Chondrocyte (in vitro differentiated cells): ENCODE measurements around the gene COL6A2. TPM values are rescaled to one million over a fixed set of nuclear protein-coding genes. Genes with fewer than 3 reads are reported as not detected.

Experiments
- DNase-seq: peaks from one replicate; pipeline ENCODE4 v3.0.0; 2021; ENCODE audit warnings: mixed read lengths, low spot score
- H3K27ac Mint-ChIP-seq: one replicate; pipeline ENCODE4 v1.8.0; 2021; ENCODE audit warnings: mild to moderate bottlenecking, moderate library complexity, mixed read lengths; ENCODE audit not compliant: unreplicated experiment
- H3K27me3 Mint-ChIP-seq: 2 replicates; pipeline ENCODE4 v1.8.0; 2021; ENCODE audit warnings: low read depth, mixed read lengths
- H3K36me3 Mint-ChIP-seq: 2 replicates; pipeline ENCODE4 v1.8.0; 2021; ENCODE audit warnings: low read depth, mixed read lengths
- H3K4me1 Mint-ChIP-seq: 2 replicates; pipeline ENCODE4 v1.8.0; 2021; ENCODE audit warnings: low read depth, mild to moderate bottlenecking, mixed read lengths
- H3K4me3 Mint-ChIP-seq: one replicate; pipeline ENCODE4 v1.8.0; 2021; ENCODE audit warnings: mild to moderate bottlenecking, moderate library complexity, mixed read lengths; ENCODE audit not compliant: unreplicated experiment
- H3K9me3 Mint-ChIP-seq: 2 replicates; pipeline ENCODE4 v1.8.0; 2021; ENCODE audit warnings: low read depth, mixed read lengths
- CTCF ChIP-seq: fragments of 200-600 bp; sonication (generic); IDR thresholded peaks from 2 replicates; pipeline ENCODE4 v1.5.0; 2021; ENCODE audit warnings: antibody characterized with exemption, mild to moderate bottlenecking, moderate library complexity
- total RNA-seq: library from RNA; stranded (reverse); gene quantifications from 3 replicates; pipeline ENCODE4 v1.2.1, GENCODE V29; 2021

Gene COL6A2
- total RNA-seq, 1 donor from 2014 or later = 1,646 TPM

GRCh38 chr21:46149205-46149901 is 51.4 kb downstream of the COL6A2 start:
- H3K36me3 Mint-ChIP-seq = no peaks in the 10 kb centered on the region
- no peaks in the 10 kb centered on the region for H3K9me3 Mint-ChIP-seq
- TF ChIP-seq CTCF = no peak
- no peak overlapping the region for H3K27ac Mint-ChIP-seq
- no peaks in the 10 kb centered on the region for H3K27me3 Mint-ChIP-seq
- H3K4me3 Mint-ChIP-seq = no peak overlapping the region
- peak; percentile 80 for DNase-seq
- peaks cover 2% of the 10 kb centered on the region for H3K4me1 Mint-ChIP-seq

DNA sequence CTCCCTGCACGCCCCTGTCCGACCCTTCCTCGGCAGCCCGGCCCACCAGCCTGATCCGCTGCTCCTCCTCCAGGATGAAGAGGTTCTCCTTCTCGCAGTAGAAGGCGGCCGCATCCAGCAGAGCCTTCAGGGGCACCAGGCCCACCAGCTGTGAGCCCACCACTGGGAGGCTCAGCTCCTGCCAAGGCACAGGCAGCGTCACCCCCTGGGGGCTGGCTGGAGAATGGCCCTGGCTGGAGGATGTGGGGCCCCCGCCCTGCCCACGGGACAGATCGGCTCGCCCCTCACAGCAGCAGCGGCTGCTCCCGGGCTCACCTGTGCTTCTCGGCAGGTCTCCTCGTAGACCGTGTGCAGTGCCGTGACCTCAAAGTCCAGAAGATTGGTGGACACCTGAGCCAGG is 52.2 kb downstream of the COL6A2 start:
- Mint-ChIP-seq H3K27ac (no peak overlapping the region), H3K36me3 (no peaks in the 10 kb centered on the region), H3K4me1 (no peaks in the 10 kb centered on the region), H3K27me3 (no peaks in the 10 kb centered on the region), H3K9me3 (no peaks in the 10 kb centered on the region), H3K4me3 (no peak overlapping the region)
- peak; percentile 93 for DNase-seq
- TF ChIP-seq CTCF = no peak

DNA sequence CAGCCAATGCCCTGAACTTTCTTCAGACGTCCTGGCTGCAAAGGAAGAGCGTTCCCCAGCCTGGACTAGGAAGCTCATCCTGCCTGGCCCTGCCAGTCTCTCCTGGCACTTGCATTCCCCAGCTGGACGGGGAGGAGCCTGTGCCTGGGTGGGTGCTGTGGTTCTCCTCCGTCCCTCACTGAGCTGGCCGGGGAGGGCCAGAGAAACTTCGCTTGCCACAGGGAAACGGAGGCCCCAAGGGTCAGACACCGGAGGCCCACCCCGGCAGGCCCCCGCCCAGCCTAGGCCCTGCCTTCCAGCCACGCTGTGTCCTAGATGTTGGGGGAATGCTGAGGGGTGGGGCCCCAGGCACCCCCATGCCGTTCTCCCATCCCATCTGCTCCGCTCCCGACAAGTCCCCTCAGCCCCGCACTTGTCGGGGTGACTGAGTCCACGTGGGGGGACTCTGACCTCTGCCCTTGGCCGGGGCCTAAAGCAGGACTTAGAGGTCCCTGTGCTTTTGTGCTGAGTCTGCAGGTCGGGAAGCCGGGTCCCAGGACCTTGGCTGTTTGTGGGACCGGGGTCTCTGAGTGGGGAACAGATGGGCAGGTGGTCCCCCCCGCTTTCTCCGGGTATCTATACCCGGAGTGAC is 52.7 kb downstream of the COL6A2 start:
- Mint-ChIP-seq H3K27ac (no peak overlapping the region), H3K36me3 (no peaks in the 10 kb centered on the region), H3K9me3 (no peaks in the 10 kb centered on the region), H3K4me3 (no peak overlapping the region), H3K4me1 (no peaks in the 10 kb centered on the region), H3K27me3 (no peaks in the 10 kb centered on the region)
- TF ChIP-seq CTCF = no peak
- DNase-seq = peak; percentile 76

DNA sequence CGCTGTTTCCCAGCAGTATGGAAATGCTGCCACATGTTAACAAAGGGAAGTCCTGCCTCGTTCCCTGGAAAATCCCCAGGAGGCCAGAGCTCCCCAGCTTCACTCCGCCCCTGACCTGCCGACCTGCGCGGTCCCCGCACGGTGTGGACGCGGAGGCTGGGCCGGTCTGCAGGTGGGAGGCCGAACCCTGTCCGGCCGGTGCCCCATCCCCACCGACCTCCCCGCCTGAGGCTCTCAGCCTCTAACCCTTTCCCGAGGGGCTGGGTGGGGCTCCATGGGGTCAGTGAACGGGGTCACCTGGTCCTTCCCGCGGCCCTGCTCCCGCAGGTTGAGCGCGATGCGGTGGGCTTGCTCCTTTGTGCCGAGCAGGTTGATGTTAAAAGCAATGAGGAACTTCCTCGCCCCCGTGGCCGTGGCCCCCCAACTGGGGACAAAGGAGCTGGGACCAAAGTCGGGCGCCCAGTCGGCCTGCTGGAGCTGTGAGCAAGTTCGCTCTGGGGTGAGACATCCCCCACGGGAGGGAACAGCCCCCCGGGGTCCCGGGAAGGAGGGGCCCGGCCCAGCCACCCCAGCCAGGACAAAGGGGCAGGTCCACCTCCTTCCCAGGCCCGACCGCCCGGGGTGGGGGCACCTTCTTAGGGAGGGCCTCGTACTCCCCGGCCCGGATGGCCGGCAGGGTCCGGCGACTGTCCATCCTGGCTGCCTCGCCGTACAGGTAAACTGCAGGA is 53.5 kb downstream of the COL6A2 start:
- no peak for TF ChIP-seq CTCF
- H3K27ac Mint-ChIP-seq = no peak overlapping the region
- H3K27me3 Mint-ChIP-seq = no peaks in the 10 kb centered on the region
- no peaks in the 10 kb centered on the region for H3K9me3 Mint-ChIP-seq
- peak; percentile 92 for DNase-seq
- no peaks in the 10 kb centered on the region for H3K4me1 Mint-ChIP-seq
- no peaks in the 10 kb centered on the region for H3K36me3 Mint-ChIP-seq
- no peak overlapping the region for H3K4me3 Mint-ChIP-seq
